NB4 (cell line): ENCODE results near the gene KRT5.

Experiments
- MYC ChIP-seq: IDR thresholded peaks from 2 replicates; pipeline ENCODE4 v1.6.1; 2011; ENCODE audit warnings: low read depth, low read length
- POLR2A ChIP-seq: IDR thresholded peaks from 2 replicates; pipeline ENCODE4 v1.6.1; 2011; ENCODE audit warnings: mild to moderate bottlenecking; ENCODE audit not compliant: insufficient read length; ENCODE audit errors: extremely low read depth
- TF ChIP-seq, protein P1 (sequence below): IDR thresholded peaks from one replicate; pipeline ENCODE4 v1.5.1; 2012; ENCODE audit warnings: low read depth, low read length
- TF ChIP-seq, protein P2 (sequence below): IDR thresholded peaks from 2 replicates; pipeline ENCODE4 v1.6.1; 2011; ENCODE audit warnings: low read depth, low read length

DNA sequence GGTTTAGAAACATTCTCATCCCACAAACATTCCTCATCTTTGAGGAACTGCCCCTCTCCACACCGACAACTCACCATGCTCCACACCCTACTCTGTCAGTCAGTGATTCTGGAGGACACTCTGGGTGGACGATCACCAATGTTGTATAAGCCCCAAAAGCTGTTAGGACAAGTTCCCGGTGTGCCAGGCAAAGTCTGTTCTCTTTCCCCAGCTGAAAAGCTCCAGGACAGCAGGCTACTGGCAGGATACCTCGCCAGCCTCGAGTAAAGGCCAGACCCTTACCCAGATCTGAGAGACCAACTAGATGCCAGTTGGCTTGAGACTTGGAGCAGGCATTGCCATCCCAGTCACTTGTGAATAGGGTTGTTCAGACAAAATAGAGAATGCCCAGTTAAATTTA is 12.0 kb downstream of the KRT5 start:
- TF ChIP-seq, protein P1, sequence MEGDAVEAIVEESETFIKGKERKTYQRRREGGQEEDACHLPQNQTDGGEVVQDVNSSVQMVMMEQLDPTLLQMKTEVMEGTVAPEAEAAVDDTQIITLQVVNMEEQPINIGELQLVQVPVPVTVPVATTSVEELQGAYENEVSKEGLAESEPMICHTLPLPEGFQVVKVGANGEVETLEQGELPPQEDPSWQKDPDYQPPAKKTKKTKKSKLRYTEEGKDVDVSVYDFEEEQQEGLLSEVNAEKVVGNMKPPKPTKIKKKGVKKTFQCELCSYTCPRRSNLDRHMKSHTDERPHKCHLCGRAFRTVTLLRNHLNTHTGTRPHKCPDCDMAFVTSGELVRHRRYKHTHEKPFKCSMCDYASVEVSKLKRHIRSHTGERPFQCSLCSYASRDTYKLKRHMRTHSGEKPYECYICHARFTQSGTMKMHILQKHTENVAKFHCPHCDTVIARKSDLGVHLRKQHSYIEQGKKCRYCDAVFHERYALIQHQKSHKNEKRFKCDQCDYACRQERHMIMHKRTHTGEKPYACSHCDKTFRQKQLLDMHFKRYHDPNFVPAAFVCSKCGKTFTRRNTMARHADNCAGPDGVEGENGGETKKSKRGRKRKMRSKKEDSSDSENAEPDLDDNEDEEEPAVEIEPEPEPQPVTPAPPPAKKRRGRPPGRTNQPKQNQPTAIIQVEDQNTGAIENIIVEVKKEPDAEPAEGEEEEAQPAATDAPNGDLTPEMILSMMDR: no peak
- TF ChIP-seq POLR2A (no peak), MYC (no peak)
- TF ChIP-seq, protein P2, sequence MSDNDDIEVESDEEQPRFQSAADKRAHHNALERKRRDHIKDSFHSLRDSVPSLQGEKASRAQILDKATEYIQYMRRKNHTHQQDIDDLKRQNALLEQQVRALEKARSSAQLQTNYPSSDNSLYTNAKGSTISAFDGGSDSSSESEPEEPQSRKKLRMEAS: no peak
